Urinary bladder (tissue), 4 donors: ENCODE results near the gene ITPK1. TPM values are rescaled to one million over a fixed set of nuclear protein-coding genes. Genes with fewer than 3 reads are reported as not detected.

ENCODE experiments used
- DNase-seq: peaks from one replicate; pipeline ENCODE4 v3.0.0-alpha.2; 2015; ENCODE audit errors: extremely low spot score
- H3K27ac ChIP-seq: one replicate; pipeline ENCODE4 v1.5.1; 2013; ENCODE audit warnings: low read depth, mild to moderate bottlenecking, moderate library complexity
- H3K36me3 ChIP-seq: one replicate; pipeline ENCODE4 v1.6.1; 2013; ENCODE audit warnings: mild to moderate bottlenecking, moderate library complexity; ENCODE audit not compliant: insufficient read depth
- H3K4me1 ChIP-seq: one replicate; pipeline ENCODE4 v1.6.1; 2013; ENCODE audit warnings: mild to moderate bottlenecking, moderate library complexity; ENCODE audit not compliant: insufficient read depth
- H3K4me3 ChIP-seq: one replicate; pipeline ENCODE4 v1.5.1; 2013; ENCODE audit warnings: low read depth, low read length
- WGBS: extraction: QIAGEN DNeasy Blood & Tissue Kit; methylation state at CpG from one replicate; pipeline ENCODE4 v1.1.7; 2013; 5-methylcytosine and 5-hydroxymethylcytosine counted together
- polyA plus RNA-seq: library from polyadenylated mRNA; stranded (reverse); fragments of 200-250 nt; gene quantifications from one replicate; pipeline ENCODE4 v1.2.3, GENCODE V29; 2013
- total RNA-seq: library from RNA; depleted of rRNA; stranded (reverse); fragments of >200 nt; gene quantifications from one replicate; pipeline ENCODE4 v1.2.3, GENCODE V29; 2014
- donor health status: healthy with polysubstance abuse.
- donor health status: healthy.

Gene ITPK1
- total and polyA plus RNA-seq, 2 donors = 15.8 to 109 TPM

- H3K36me3 ChIP-seq = no peaks in the 10 kb centered on the region
- 87% methylated on average over 24 of the region's 24 CpGs for WGBS
- H3K27ac ChIP-seq = no peak overlapping the region
- H3K4me1 ChIP-seq = no peaks in the 10 kb centered on the region
- no peak for DNase-seq
- H3K4me3 ChIP-seq = no peak overlapping the region
These were observed 22.8 kb downstream of the ITPK1 start for GRCh38 chr14:93092606-93093556.

GRCh38 chr14:93091666-93092065 is 24.1 kb downstream of the ITPK1 start:
- DNase-seq = no peak
- no peak overlapping the region for H3K27ac ChIP-seq

GRCh38 chr14:93090826-93091555 is 24.7 kb downstream of the ITPK1 start:
- H3K4me3 ChIP-seq = no peak overlapping the region
- DNase-seq = no peak

More at GRCh38 chr14:93091666-93092065, 24.1 kb downstream of the ITPK1 start:
- Histone ChIP-seq H3K4me1 (no peaks in the 10 kb centered on the region), H3K4me3 (no peak overlapping the region), H3K36me3 (no peaks in the 10 kb centered on the region)
- WGBS = 89% methylated on average over 8 of the region's 8 CpGs

GRCh38 chr14:93089521-93090269 is 26.0 kb downstream of the ITPK1 start:
- no peaks in the 10 kb centered on the region for H3K36me3 ChIP-seq
- no peak for DNase-seq
- no peaks in the 10 kb centered on the region for H3K4me1 ChIP-seq
- H3K27ac ChIP-seq = no peak overlapping the region
- no peak overlapping the region for H3K4me3 ChIP-seq
- 81% methylated on average over 10 of the region's 10 CpGs for WGBS

More at GRCh38 chr14:93090826-93091555, 24.7 kb downstream of the ITPK1 start:
- 67% methylated on average over 11 of the region's 11 CpGs for WGBS
- Histone ChIP-seq H3K4me1 (no peaks in the 10 kb centered on the region), H3K27ac (no peak overlapping the region), H3K36me3 (no peaks in the 10 kb centered on the region)

- Histone ChIP-seq H3K4me1 (no peaks in the 10 kb centered on the region), H3K4me3 (no peak overlapping the region), H3K36me3 (no peaks in the 10 kb centered on the region), H3K27ac (no peak overlapping the region)
- 82% methylated on average over 8 of the region's 8 CpGs for WGBS
- no peak for DNase-seq
These were observed 29.2 kb downstream of the ITPK1 start for GRCh38 chr14:93086441-93087055.

GRCh38 chr14:93085911-93086310 is 29.8 kb downstream of the ITPK1 start:
- Histone ChIP-seq H3K36me3 (no peaks in the 10 kb centered on the region), H3K4me3 (no peak overlapping the region), H3K4me1 (no peaks in the 10 kb centered on the region), H3K27ac (no peak overlapping the region)
- 87% methylated on average over 3 of the region's 3 CpGs for WGBS
- no peak for DNase-seq

GRCh38 chr14:93084866-93085857 is 30.6 kb downstream of the ITPK1 start:
- Histone ChIP-seq H3K4me3 (no peak overlapping the region), H3K27ac (no peak overlapping the region), H3K36me3 (no peaks in the 10 kb centered on the region), H3K4me1 (no peaks in the 10 kb centered on the region)
- WGBS = 80% methylated on average over 21 of the region's 21 CpGs
- DNase-seq = no peak

- Histone ChIP-seq H3K4me3 (no peak overlapping the region), H3K27ac (no peak overlapping the region), H3K4me1 (no peaks in the 10 kb centered on the region), H3K36me3 (no peaks in the 10 kb centered on the region)
- WGBS = 98% methylated on average over 4 of the region's 4 CpGs
- no peak for DNase-seq
These were observed 31.3 kb downstream of the ITPK1 start for GRCh38 chr14:93084402-93084801.

GRCh38 chr14:93083917-93084316 is 31.8 kb downstream of the ITPK1 start:
- Histone ChIP-seq H3K27ac (no peak overlapping the region), H3K4me1 (no peaks in the 10 kb centered on the region), H3K36me3 (no peaks in the 10 kb centered on the region), H3K4me3 (no peak overlapping the region)
- WGBS = 93% methylated on average over 9 of the region's 9 CpGs
- no peak for DNase-seq

GRCh38 chr14:93082576-93083001 is 33.1 kb downstream of the ITPK1 start:
- Histone ChIP-seq H3K27ac (no peak overlapping the region), H3K4me3 (no peak overlapping the region), H3K36me3 (no peaks in the 10 kb centered on the region), H3K4me1 (no peaks in the 10 kb centered on the region)
- 81% methylated on average over 12 of the region's 12 CpGs for WGBS
- DNase-seq = no peak

- no peak for DNase-seq
- Histone ChIP-seq H3K27ac (no peak overlapping the region), H3K4me1 (no peaks in the 10 kb centered on the region), H3K4me3 (no peak overlapping the region), H3K36me3 (no peaks in the 10 kb centered on the region)
- WGBS = 81% methylated on average over 14 of the region's 14 CpGs
These were observed 33.7 kb downstream of the ITPK1 start for GRCh38 chr14:93081876-93082570.
